CD4-positive, alpha-beta T cell (primary cell): ENCODE data around the gene OGFOD1. TPM values are rescaled to one million over a fixed set of nuclear protein-coding genes. Genes with fewer than 3 reads are reported as not detected.

Experiments
- ATAC-seq: fragments of 200-7000 bp; cut with Tn5 transposase; one replicate; pipeline ENCODE4 v1.10.0; 2022; ENCODE audit warnings: mild to moderate bottlenecking; ENCODE audit not compliant: poor library complexity
- CTCF ChIA-PET: fragments of 350-600 bp; sonication (Branson Sonifier 250); formaldehyde crosslinking; loops from one replicate; lab custom pipeline; 2021; ENCODE audit warnings: antibody characterized with exemption, inconsistent platforms; lab: Charles Lee
- POLR2A ChIA-PET: fragments of 350-600 bp; sonication (Branson Sonifier 250); formaldehyde crosslinking; loops from one replicate; lab custom pipeline; 2021; ENCODE audit warnings: antibody characterized with exemption, inconsistent platforms; lab: Charles Lee
- DNase-seq, 14 experiments: peaks; one replicate each; pipeline ENCODE4 v3.0.0-alpha.2; 2013 to 2020; ENCODE audit warnings: mixed read lengths in 2 of 14
- H3K27ac ChIP-seq, 2 donors: one replicate each; pipeline versions ENCODE4 v1.5.1 to v1.7.0; 2013; ENCODE audit warnings: low read length in 2 of 2, low read depth in 1 of 2, mild to moderate bottlenecking in 1 of 2
- H3K27me3 ChIP-seq, 2 experiments: 1 replicate in 1 of 2; 2 replicates in 1 of 2; pipeline versions ENCODE4 v1.6.1 to v1.7.0; 2013; ENCODE audit warnings: low read length in 2 of 2, control low read depth in 1 of 2, mild to moderate bottlenecking in 1 of 2, moderate library complexity in 1 of 2; ENCODE audit not compliant: insufficient read depth in 2 of 2, control insufficient read depth in 1 of 2
- H3K36me3 ChIP-seq: one replicate; pipeline ENCODE4 v1.6.1; 2013; ENCODE audit warnings: low read length, control low read depth; ENCODE audit not compliant: insufficient read depth
- H3K4me1 ChIP-seq: one replicate; pipeline ENCODE4 v1.6.1; 2013; ENCODE audit warnings: low read length, control low read depth; ENCODE audit not compliant: insufficient read depth
- H3K4me3 ChIP-seq: one replicate; pipeline ENCODE4 v1.5.1; 2013; ENCODE audit warnings: mild to moderate bottlenecking, low read length, moderate library complexity
- H3K9me3 ChIP-seq, 2 experiments: 1 replicate in 1 of 2; 2 replicates in 1 of 2; pipeline versions ENCODE4 v1.6.1 to v1.7.0; 2013; ENCODE audit warnings: low read length in 2 of 2, mild to moderate bottlenecking in 2 of 2, control low read depth in 1 of 2, moderate library complexity in 1 of 2; ENCODE audit not compliant: control insufficient read depth in 1 of 2, insufficient read depth in 1 of 2
- H3K27ac Mint-ChIP-seq: one replicate; pipeline ENCODE4 v1.8.0; 2020; ENCODE audit warnings: mixed read lengths
- H3K27me3 Mint-ChIP-seq: one replicate; pipeline ENCODE4 v1.8.0; 2021; ENCODE audit warnings: mixed read lengths
- H3K36me3 Mint-ChIP-seq: one replicate; pipeline ENCODE4 v1.8.0; 2021; ENCODE audit warnings: low read depth, mixed read lengths
- H3K4me1 Mint-ChIP-seq: one replicate; pipeline ENCODE4 v1.8.0; 2021; ENCODE audit warnings: low read depth, mixed read lengths
- H3K4me3 Mint-ChIP-seq: one replicate; pipeline ENCODE4 v1.8.0; 2020; ENCODE audit warnings: mild to moderate bottlenecking, mixed read lengths
- H3K9me3 Mint-ChIP-seq: one replicate; pipeline ENCODE4 v1.8.0; 2020; ENCODE audit warnings: mixed read lengths
- intact Hi-C, 2 experiments: fragments of 100-400 bp; cut with DNase I in 1 of 2; cut with micrococcal nuclease in 1 of 2; formaldehyde crosslinking; loops; one replicate each; pipeline versions ENCODE4 v1.15.1 to v1.9.0; 2023 to 2025; cut with DNase I, micrococcal nuclease
- total RNA-seq, 174 experiments: library from RNA in 2 of 174; stranded (reverse) in 2 of 174; gene quantifications; one replicate each; pipeline ENCODE4 v1.2.3 and lab custom pipeline; 2021 to 2026
- TF ChIP-seq, protein P1 (sequence below): fragments of 200-600 bp; IDR thresholded peaks from one replicate; pipeline ENCODE4 v1.8.0; 2022; ENCODE audit warnings: antibody characterized with exemption, mild to moderate bottlenecking

Gene OGFOD1
- total RNA-seq, 2 experiments from 2014 or later: 14.6 to 14.8 TPM

DNA sequence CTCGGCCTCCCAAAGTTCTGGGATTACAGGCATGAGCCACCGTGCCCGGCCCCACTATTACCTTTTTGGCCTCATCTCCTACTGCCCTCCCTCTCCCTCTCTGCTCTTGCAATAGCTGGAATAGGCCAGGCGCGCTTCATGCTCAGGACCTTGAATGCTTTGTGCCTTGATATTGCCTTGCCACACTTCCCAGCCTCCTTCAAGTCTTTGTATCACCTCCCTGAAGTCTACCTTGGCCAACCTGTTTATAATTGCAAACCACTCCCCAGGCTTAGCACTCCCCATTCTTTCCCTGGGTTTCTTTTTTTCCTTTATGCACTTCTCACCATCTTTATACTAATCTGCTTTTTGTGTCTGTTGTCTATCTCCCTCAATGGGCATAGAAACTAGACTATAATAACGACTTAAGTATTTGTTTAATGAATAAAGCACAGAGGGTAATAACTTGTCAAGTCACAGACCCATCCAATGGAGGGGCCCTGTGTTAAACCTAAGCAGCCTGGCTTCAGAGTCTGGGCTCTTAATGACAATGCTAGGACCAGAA lies 6.6 kb downstream of the OGFOD1 start:
- H3K36me3 Mint-ChIP-seq: peaks cover 88% of the 10 kb centered on the region
- no peak overlapping the region for H3K27ac ChIP-seq
- no peaks in the 10 kb centered on the region for H3K9me3 Mint-ChIP-seq
- H3K9me3 ChIP-seq: no peaks in the 10 kb centered on the region
- H3K4me1 ChIP-seq: no peaks in the 10 kb centered on the region
- intact Hi-C loops: no loop called here
- no peak overlapping the region for H3K27ac Mint-ChIP-seq
- H3K27me3 Mint-ChIP-seq: no peaks in the 10 kb centered on the region
- DNase-seq: no peak
- no peak overlapping the region for H3K4me3 ChIP-seq
- no peaks in the 10 kb centered on the region for H3K27me3 ChIP-seq
- TF ChIP-seq, protein P1, sequence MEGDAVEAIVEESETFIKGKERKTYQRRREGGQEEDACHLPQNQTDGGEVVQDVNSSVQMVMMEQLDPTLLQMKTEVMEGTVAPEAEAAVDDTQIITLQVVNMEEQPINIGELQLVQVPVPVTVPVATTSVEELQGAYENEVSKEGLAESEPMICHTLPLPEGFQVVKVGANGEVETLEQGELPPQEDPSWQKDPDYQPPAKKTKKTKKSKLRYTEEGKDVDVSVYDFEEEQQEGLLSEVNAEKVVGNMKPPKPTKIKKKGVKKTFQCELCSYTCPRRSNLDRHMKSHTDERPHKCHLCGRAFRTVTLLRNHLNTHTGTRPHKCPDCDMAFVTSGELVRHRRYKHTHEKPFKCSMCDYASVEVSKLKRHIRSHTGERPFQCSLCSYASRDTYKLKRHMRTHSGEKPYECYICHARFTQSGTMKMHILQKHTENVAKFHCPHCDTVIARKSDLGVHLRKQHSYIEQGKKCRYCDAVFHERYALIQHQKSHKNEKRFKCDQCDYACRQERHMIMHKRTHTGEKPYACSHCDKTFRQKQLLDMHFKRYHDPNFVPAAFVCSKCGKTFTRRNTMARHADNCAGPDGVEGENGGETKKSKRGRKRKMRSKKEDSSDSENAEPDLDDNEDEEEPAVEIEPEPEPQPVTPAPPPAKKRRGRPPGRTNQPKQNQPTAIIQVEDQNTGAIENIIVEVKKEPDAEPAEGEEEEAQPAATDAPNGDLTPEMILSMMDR: no peak
- H3K36me3 ChIP-seq: peaks cover 73% of the 10 kb centered on the region
- CTCF ChIA-PET: no interaction called here
- ATAC-seq: no peak
- POLR2A ChIA-PET: no interaction called here
- peaks cover 22% of the 10 kb centered on the region for H3K4me1 Mint-ChIP-seq
- H3K4me3 Mint-ChIP-seq: no peak overlapping the region

DNA sequence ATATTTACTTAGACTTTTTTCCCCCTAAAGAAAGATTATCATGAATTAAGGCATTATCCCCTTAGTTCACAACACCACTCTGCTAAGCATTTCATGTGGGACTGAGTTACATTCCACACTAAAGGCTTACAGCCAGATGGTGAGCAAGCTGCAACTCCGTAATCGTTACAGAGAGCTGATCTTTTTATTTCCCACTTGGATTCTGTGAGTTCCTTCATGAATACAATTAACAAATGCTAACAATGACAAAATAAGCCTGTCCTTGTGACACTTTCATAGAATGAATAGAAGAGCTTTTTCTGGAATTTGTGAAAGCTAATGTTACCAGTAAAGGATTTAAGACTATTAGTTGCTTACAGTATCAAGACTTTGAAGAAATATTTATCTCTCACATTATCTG lies 8.7 kb downstream of the OGFOD1 start:
- CTCF ChIA-PET: no interaction called here
- Mint-ChIP-seq H3K4me3 (no peak overlapping the region), H3K36me3 (peaks cover 88% of the 10 kb centered on the region), H3K27me3 (no peaks in the 10 kb centered on the region), H3K9me3 (no peaks in the 10 kb centered on the region), H3K27ac (no peak overlapping the region), H3K4me1 (peaks cover 17% of the 10 kb centered on the region)
- no peak for DNase-seq
- no peaks in the 10 kb centered on the region for H3K4me1 ChIP-seq
- peaks cover 78% of the 10 kb centered on the region for H3K36me3 ChIP-seq
- intact Hi-C loops: no loop called here
- H3K4me3 ChIP-seq: no peak overlapping the region
- H3K27me3 ChIP-seq: no peaks in the 10 kb centered on the region
- H3K9me3 ChIP-seq: no peaks in the 10 kb centered on the region
- no peak overlapping the region for H3K27ac ChIP-seq
- POLR2A ChIA-PET: interaction anchor here (2.5 kb wide), 1 partner anchor 9 kb away, joined by 11 read pairs; the partner anchor contains the start of genes NUDT21 and OGFOD1
- no peak for ATAC-seq
- TF ChIP-seq, protein P1: no peak

DNA sequence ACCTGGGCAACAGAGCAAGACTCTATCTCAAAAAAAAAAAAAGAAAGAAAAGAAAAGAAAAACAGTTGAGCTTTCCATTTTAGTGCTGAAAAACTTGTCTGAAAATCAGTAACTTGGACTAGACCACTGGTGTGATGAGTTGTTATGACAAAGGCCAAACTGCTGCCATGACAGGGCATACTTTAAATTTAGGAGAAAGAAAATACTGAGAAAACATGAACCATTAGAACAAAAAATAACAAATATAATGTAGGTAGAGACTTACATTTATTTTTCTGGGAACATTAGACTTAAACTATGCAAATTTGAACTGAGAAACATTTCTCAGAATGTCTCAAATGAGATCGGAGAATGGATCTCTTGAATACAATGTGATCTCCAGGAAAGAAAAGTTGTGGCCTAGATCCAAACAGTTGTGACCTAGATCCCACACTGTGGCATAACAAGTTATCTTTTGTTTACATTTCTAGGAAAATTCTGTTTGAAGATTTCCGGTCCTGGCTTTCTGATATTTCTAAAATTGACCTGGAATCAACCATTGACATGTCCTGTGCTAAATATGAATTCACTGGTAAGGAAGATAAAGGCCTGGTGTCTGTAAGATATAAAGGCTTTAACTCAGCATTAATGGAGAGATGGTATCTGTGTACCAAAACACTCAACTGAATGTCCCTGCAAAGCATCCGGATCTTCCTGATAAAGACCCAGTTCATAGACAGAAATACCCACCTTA lies 10.9 kb downstream of the OGFOD1 start:
- ATAC-seq: no peak
- intact Hi-C loops: no loop called here
- TF ChIP-seq, protein P1: no peak
- Histone ChIP-seq H3K27me3 (no peaks in the 10 kb centered on the region), H3K9me3 (no peaks in the 10 kb centered on the region), H3K4me3 (no peak overlapping the region), H3K36me3 (peaks cover 78% of the 10 kb centered on the region), H3K27ac (no peak overlapping the region), H3K4me1 (no peaks in the 10 kb centered on the region)
- Mint-ChIP-seq H3K9me3 (no peaks in the 10 kb centered on the region), H3K4me1 (peaks cover 6% of the 10 kb centered on the region), H3K27ac (no peak overlapping the region), H3K36me3 (peaks cover 88% of the 10 kb centered on the region), H3K4me3 (no peak overlapping the region), H3K27me3 (no peaks in the 10 kb centered on the region)
- no peak for DNase-seq
- POLR2A ChIA-PET: interaction anchor here (2.5 kb wide), 1 partner anchor 11 kb away, joined by 11 read pairs; the partner anchor contains the start of genes NUDT21 and OGFOD1
- CTCF ChIA-PET: no interaction called here
